Measurements from ENCODE around the gene GALNT7. TPM values are rescaled to one million over a fixed set of nuclear protein-coding genes. Genes with fewer than 3 reads are reported as not detected.

GALNT7 gene
- total and polyA plus RNA-seq, 8 donors = 10.7 to 94.5 (median 37.9) TPM

- 21 to 42% (median 34%) methylated on average over 2 of the region's 2 CpGs for WGBS, 5 donors
- intact Hi-C loops (cut with DNase I; ENCODE audit: low total_unique reads) = no loop called here
- H3K27ac ChIP-seq = no peak overlapping the region
Measured at GRCh38 chr4:173237152-173237551, 68.5 kb downstream of the GALNT7 start.

GRCh38 chr4:173237762-173238161, 69.2 kb downstream of the GALNT7 start:
- Histone ChIP-seq H3K27me3 (no peaks in the 10 kb centered on the region), H3K9me3 (no peaks in the 10 kb centered on the region), H3K4me3 (no peak overlapping the region), H3K4me1 (peaks cover 0 to 22% (median 11%) of the 10 kb centered on the region in 4 donors), H3K27ac (no peak overlapping the region), H3K36me3 (peaks cover 0 to 5% (median 1%) of the 10 kb centered on the region in 4 donors)
- 74 to 91% (median 81%) methylated on average over 2 of the region's 2 CpGs for WGBS, 5 donors
- no peak for TF ChIP-seq EP300 (IDR thresholded peaks at IDR 0.05)
- TF ChIP-seq POLR2AphosphoS5 (IDR thresholded peaks at IDR 0.05) = no peak
- no peak for TF ChIP-seq POLR2A (IDR thresholded peaks at IDR 0.05)
- no peak for TF ChIP-seq CTCF (IDR thresholded peaks at IDR 0.05)
- intact Hi-C loops (cut with DNase I; ENCODE audit: low total_unique reads) = no loop called here
- no peak for DNase-seq

More at GRCh38 chr4:173237152-173237551, 68.5 kb downstream of the GALNT7 start:
- H3K4me3 ChIP-seq = no peak overlapping the region
- no peak for TF ChIP-seq EP300 (IDR thresholded peaks at IDR 0.05)
- no peak for TF ChIP-seq POLR2A (IDR thresholded peaks at IDR 0.05)
- no peak for TF ChIP-seq CTCF (IDR thresholded peaks at IDR 0.05)
- TF ChIP-seq POLR2AphosphoS5 (IDR thresholded peaks at IDR 0.05) = no peak
- DNase-seq = no peak
- H3K4me1 ChIP-seq = peaks cover 0 to 18% (median 8%) of the 10 kb centered on the region in 4 donors
- H3K36me3 ChIP-seq = peaks cover 0 to 8% (median 3%) of the 10 kb centered on the region in 4 donors
- no peaks in the 10 kb centered on the region for H3K9me3 ChIP-seq
- no peaks in the 10 kb centered on the region for H3K27me3 ChIP-seq

GRCh38 chr4:173240696-173241095, 72.1 kb downstream of the GALNT7 start:
- no peak overlapping the region for H3K4me3 ChIP-seq
- TF ChIP-seq CTCF (IDR thresholded peaks at IDR 0.05) (no peak), POLR2AphosphoS5 (IDR thresholded peaks at IDR 0.05) (no peak), EP300 (IDR thresholded peaks at IDR 0.05) (no peak), POLR2A (IDR thresholded peaks at IDR 0.05) (no peak)
- no peak for DNase-seq
- H3K36me3 ChIP-seq = no peaks in the 10 kb centered on the region
- peaks cover 0 to 28% (median 11%) of the 10 kb centered on the region in 4 donors for H3K4me1 ChIP-seq
- H3K9me3 ChIP-seq = no peaks in the 10 kb centered on the region
- H3K27me3 ChIP-seq = no peaks in the 10 kb centered on the region
- intact Hi-C loops (cut with DNase I; ENCODE audit: low total_unique reads) = no loop called here
- no peak overlapping the region for H3K27ac ChIP-seq

- TF ChIP-seq CTCF (IDR thresholded peaks at IDR 0.05) (no peak), EP300 (IDR thresholded peaks at IDR 0.05) (no peak), POLR2AphosphoS5 (IDR thresholded peaks at IDR 0.05) (no peak), POLR2A (IDR thresholded peaks at IDR 0.05) (no peak)
- 86 to 95% (median 92%) methylated on average over 3 of the region's 3 CpGs for WGBS, 5 donors
- no peak overlapping the region for H3K4me3 ChIP-seq
- intact Hi-C loops (cut with DNase I; ENCODE audit: low total_unique reads) = no loop called here
- H3K27me3 ChIP-seq = no peaks in the 10 kb centered on the region
- no peaks in the 10 kb centered on the region for H3K9me3 ChIP-seq
- H3K36me3 ChIP-seq = no peaks in the 10 kb centered on the region
- no peak for DNase-seq
- H3K27ac ChIP-seq = no peak overlapping the region
- peaks cover 0 to 22% (median 9%) of the 10 kb centered on the region in 4 donors for H3K4me1 ChIP-seq
Measured at GRCh38 chr4:173242466-173243250, 74.0 kb downstream of the GALNT7 start.
